K562 (cell line): ENCODE data around the gene MLH3. TPM values are rescaled to one million over a fixed set of nuclear protein-coding genes. Genes with fewer than 3 reads are reported as not detected.

Experiments used
- ATAC-seq: fragments of 200-7000 bp; cut with Tn5 transposase; 3 replicates; pipeline ENCODE4 v1.9.1; 2020; ENCODE audit warnings: moderate library complexity
- BruUV-seq: library from RNA; stranded (reverse); fragments of 400-500 nt; replicated peaks from 2 replicates; lab custom pipeline; 2021; lab: Mats Ljungman, UMichigan
- CTCF ChIA-PET: fragments of 300-600 bp; formaldehyde crosslinking; extraction: SDS; loops from one replicate; lab custom pipeline; 2021; ENCODE audit warnings: low intra/inter-chr PET ratio; lab: Yijun Ruan, JAX
- POLR2A ChIA-PET: fragments of 300-600, 350-650 bp; sonication (Branson Sonifier 250); formaldehyde crosslinking; extraction: SDS; loops from one replicate; lab custom pipeline; 2021; ENCODE audit warnings: antibody characterized with exemption, inconsistent platforms; lab: Yijun Ruan, JAX
- DNase-seq, 4 experiments: peaks; one replicate each; pipeline versions ENCODE4 v3.0.0 to v3.0.0-alpha.2; 2011 to 2018; ENCODE audit warnings: low spot score in 3 of 4, mixed read lengths in 3 of 4; ENCODE audit errors: extremely low read depth in 1 of 4
- FAIRE-seq: peaks from 2 replicates; lab custom pipeline; 2011; peaks lifted over from hg19 to GRCh38; lab: Jason Lieb, UNC
- H2AFZ ChIP-seq: 2 replicates; pipeline ENCODE4 v1.6.0; 2011; ENCODE audit warnings: low read depth, low read length, control low read depth, inconsistent platforms
- H3K27ac ChIP-seq: fragments of 200-600 bp; 3 replicates; pipeline ENCODE4 v1.8.0; 2011; ENCODE audit warnings: low read depth, mild to moderate bottlenecking, control low read depth, inconsistent platforms, low read length, moderate library complexity, mixed read lengths; ENCODE audit errors: extremely low read depth
- H3K27me3 ChIP-seq, 2 experiments: fragments of 300-600 bp in 1 of 2; 2 replicates in 1 of 2; 3 replicates in 1 of 2; pipeline versions ENCODE4 v1.6.0 to v1.8.0; 2011; ENCODE audit warnings: inconsistent platforms in 2 of 2, low read length in 2 of 2, mild to moderate bottlenecking in 1 of 2, mixed read lengths in 1 of 2, moderate library complexity in 1 of 2; ENCODE audit not compliant: control insufficient read depth in 2 of 2, insufficient read depth in 2 of 2
- H3K36me3 ChIP-seq: fragments of 300-600 bp; 3 replicates; pipeline ENCODE4 v1.8.0; 2011; ENCODE audit warnings: mild to moderate bottlenecking, low read length, inconsistent platforms; ENCODE audit not compliant: control insufficient read depth, insufficient read depth
- H3K4me1 ChIP-seq, 2 experiments: fragments of 200-600 bp in 1 of 2; replicated peaks in 1 of 2; 2 replicates in 1 of 2; 3 replicates in 1 of 2; pipeline versions ENCODE4 v1.5.1 to v1.8.0; 2011; ENCODE audit warnings: inconsistent platforms in 2 of 2, low read length in 2 of 2, mild to moderate bottlenecking in 1 of 2, mixed read lengths in 1 of 2, moderate library complexity in 1 of 2; ENCODE audit not compliant: control insufficient read depth in 2 of 2, insufficient read depth in 2 of 2
- H3K4me2 ChIP-seq: 2 replicates; pipeline ENCODE4 v1.6.1; 2011; ENCODE audit warnings: low read length, control low read depth, inconsistent platforms, mixed read lengths; ENCODE audit not compliant: insufficient read depth
- H3K4me3 ChIP-seq: fragments of 200-600 bp; sonication (generic), shearing (Covaris generic); 2 replicates; pipeline ENCODE4 v1.5.1; 2016; ENCODE audit warnings: control low read depth, inconsistent platforms
- H3K79me2 ChIP-seq: fragments of 200-600 bp; 3 replicates; pipeline ENCODE4 v1.8.0; 2011; ENCODE audit warnings: low read length, inconsistent platforms; ENCODE audit not compliant: control insufficient read depth, insufficient read depth
- H3K9ac ChIP-seq, 2 experiments: 2 replicates each; pipeline versions ENCODE4 v1.6.0 to v1.6.1; 2011; ENCODE audit warnings: low read depth in 2 of 2, low read length in 2 of 2, control low read depth in 1 of 2, inconsistent platforms in 1 of 2, mild to moderate bottlenecking in 1 of 2, mixed read lengths in 1 of 2; ENCODE audit not compliant: insufficient read depth in 1 of 2
- H3K9me1 ChIP-seq: one replicate; pipeline ENCODE4 v1.6.0; 2011; ENCODE audit warnings: inconsistent platforms, mild to moderate bottlenecking, low read length, moderate library complexity; ENCODE audit not compliant: control insufficient read depth, insufficient read depth
- H3K9me3 ChIP-seq: replicated peaks from 2 replicates; pipeline ENCODE4 v1.5.1; 2011; ENCODE audit warnings: low read depth, low read length, inconsistent platforms; ENCODE audit not compliant: control insufficient read depth, insufficient read depth
- H4K20me1 ChIP-seq: replicated peaks from 2 replicates; pipeline ENCODE4 v1.6.1; 2011; ENCODE audit warnings: low read length, inconsistent platforms, mixed read lengths; ENCODE audit not compliant: control insufficient read depth, insufficient read depth
- CREB3L1 ChIP-seq: fragments of 450-650 bp; IDR thresholded peaks from 2 replicates; pipeline ENCODE4 v1.6.1; 2014; ENCODE audit warnings: low read depth, mild to moderate bottlenecking, moderate library complexity, borderline replicate concordance
- ERF ChIP-seq: fragments of 450-650 bp; formaldehyde crosslinking; IDR thresholded peaks from 2 replicates; pipeline ENCODE4 v1.4.0; 2020; ENCODE audit warnings: mild to moderate bottlenecking, mixed read lengths
- ETV5 ChIP-seq: sonication (generic); formaldehyde crosslinking; IDR thresholded peaks from 2 replicates; pipeline ENCODE4 v1.4.0; 2020; ENCODE audit warnings: low read depth, mild to moderate bottlenecking, missing genetic modification reagents
- HLTF ChIP-seq: fragments of 450-650 bp; IDR thresholded peaks from 2 replicates; pipeline ENCODE4 v1.6.1; 2016
- HNRNPUL1 ChIP-seq: fragments of 200-400 bp; formaldehyde crosslinking; IDR thresholded peaks from 2 replicates; pipeline ENCODE4 v1.6.1; 2017; ENCODE audit warnings: low read length
- KLF16 ChIP-seq: IDR thresholded peaks from 2 replicates; pipeline ENCODE4 v1.6.1; 2016; ENCODE audit warnings: antibody characterized with exemption
- MEIS2 ChIP-seq: fragments of 450-650 bp; IDR thresholded peaks from 2 replicates; pipeline ENCODE4 v1.6.1; 2014; ENCODE audit warnings: mild to moderate bottlenecking; ENCODE audit not compliant: partially characterized antibody
- PKNOX1 ChIP-seq: fragments of 450-650 bp; IDR thresholded peaks from 2 replicates; pipeline ENCODE4 v1.6.1; 2016
- RBM17 ChIP-seq: fragments of 200-400 bp; formaldehyde crosslinking; IDR thresholded peaks from 2 replicates; pipeline ENCODE4 v1.6.1; 2017; ENCODE audit warnings: low read depth, mild to moderate bottlenecking, low read length, borderline replicate concordance
- SLC30A9 ChIP-seq: fragments of 250-450 bp; sonication (Bioruptor Pico); IDR thresholded peaks from 2 replicates; pipeline ENCODE4 v1.8.0; 2022; ENCODE audit warnings: mild to moderate bottlenecking, moderate library complexity
- TCFL5 ChIP-seq: fragments of 250-450 bp; sonication (Bioruptor Pico); conservative IDR thresholded peaks from 2 replicates; pipeline ENCODE4 v1.6.1; 2021; ENCODE audit warnings: mild to moderate bottlenecking, moderate library complexity, matching md5 sums
- UBTF ChIP-seq, 2 experiments: IDR thresholded peaks; 2 replicates each; pipeline ENCODE4 v1.6.1; 2012; ENCODE audit warnings: improper control_type of control experiment in 2 of 2, low read depth in 2 of 2, low read length in 2 of 2, borderline replicate concordance in 1 of 2
- ZNF3 ChIP-seq: fragments of 250-450 bp; sonication (Bioruptor Pico); IDR thresholded peaks from 2 replicates; pipeline ENCODE4 v1.5.0; 2021; ENCODE audit warnings: mild to moderate bottlenecking, moderate library complexity
- WGBS: fragments of 100-300 bp; shearing (Covaris generic); methylation state at CpG from one replicate; pipeline ENCODE4 v1.1.6; 2016; ENCODE audit warnings: low coverage, mixed read lengths; ENCODE audit not compliant: insufficient coverage; ENCODE audit errors: missing lambda C conversion rate; 5-methylcytosine and 5-hydroxymethylcytosine counted together
- in situ Hi-C: fragments of 300-500 bp; cut with MboI; formaldehyde crosslinking; loops from 4 replicates; pipeline ENCODE4 v1.15.0; 2018; ENCODE audit warnings: inconsistent platforms, mixed read lengths
- intact Hi-C: fragments of 100-400 bp; cut with micrococcal nuclease; formaldehyde crosslinking; loops from 2 replicates; pipeline ENCODE4 v1.14.2; 2022
- polyA plus RNA-seq, 8 experiments: library from polyadenylated mRNA; depleted of rRNA in 4 of 8; stranded (reverse) in 5 of 8; unstranded in 3 of 8; fragments of >200 nt; fragmentation: Nextera tagmentation in 2 of 8; fragmentation: Illumina TruSeq in 1 of 8; extraction: Ambion mirVana in 2 of 8; extraction: Trizol in 1 of 8; gene quantifications; 2 replicates each; pipeline versions ENCODE4 v1.2.1 to v1.2.3, GENCODE V29; 2011 to 2014; ENCODE audit warnings: inconsistent platforms in 1 of 8, missing spikeins in 1 of 8
- total RNA-seq, 7 experiments: library from RNA; depleted of rRNA in 6 of 7; stranded (reverse); fragments of >200 nt in 6 of 7; fragmentation: Illumina TruSeq in 2 of 7; extraction: Trizol in 2 of 7; gene quantifications; 2 replicates each; pipeline versions ENCODE4 v1.2.1 to v1.2.3, GENCODE V29; 2011 to 2021; ENCODE audit warnings: low replicate concordance in 1 of 7
- TF ChIP-seq, protein P1 (sequence below): sonication (generic); formaldehyde crosslinking; IDR thresholded peaks from 2 replicates; pipeline ENCODE4 v1.8.0; 2022; ENCODE audit warnings: mild to moderate bottlenecking, missing genetic modification reagents
- TF ChIP-seq, protein P2 (sequence below): fragments of 200-800 bp; sonication (Bioruptor generic); IDR thresholded peaks from 2 replicates; pipeline ENCODE4 v1.6.1; 2017; ENCODE audit warnings: missing genetic modification characterization, missing compliant biosample characterization

MLH3 gene
- total and polyA plus RNA-seq, 9 of the 15 experiments (the other 6 are each of a cell fraction or from before 2014, with no cell fraction given), result 5.9 to 15.3 (median 10.7) TPM

DNA sequence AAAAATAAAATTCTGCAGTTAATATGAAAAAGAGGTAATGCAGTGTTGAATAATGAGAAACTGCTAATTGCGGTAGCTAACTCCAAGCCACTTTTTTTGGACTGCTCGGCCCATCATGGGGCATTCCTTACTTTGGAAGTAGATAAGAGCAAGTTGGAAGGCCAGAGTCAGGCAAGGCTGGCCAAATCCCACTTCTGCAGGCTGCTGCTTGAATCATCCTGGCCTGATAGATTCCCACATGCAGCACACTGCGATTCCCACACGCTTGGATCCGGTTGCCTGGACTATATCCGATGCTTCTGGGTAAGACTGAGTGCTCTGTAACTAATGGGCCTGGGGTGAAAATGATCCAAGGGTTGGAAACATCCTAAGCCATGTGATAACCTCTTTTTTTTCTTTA, 38.0 kb downstream of the MLH3 start:
- ChIA-PET CTCF (no interaction called here), POLR2A (interaction anchor here (1.0 to 2.1 kb wide), 4 partner anchors 10 to 32 kb away, joined by 3 to 7 read pairs (median 4); no protein-coding TSS in a partner anchor)
- no TSS peak for BruUV-seq
- no peak for ATAC-seq
- 77% methylated on average over 6 of the region's 6 CpGs for WGBS
- Histone ChIP-seq H3K27me3 (no peaks in the 10 kb centered on the region), H3K4me3 (no peak overlapping the region), H2AFZ (no peak overlapping the region), H3K9me3 (no peaks in the 10 kb centered on the region), H3K4me2 (no peak overlapping the region), H3K27ac (no peak overlapping the region), H3K36me3 (peaks cover 74% of the 10 kb centered on the region; the same call in 2 of the 3 replicates), H4K20me1 (no peaks in the 10 kb centered on the region), H3K9me1 (no peaks in the 10 kb centered on the region), H3K4me1 (no peaks in the 10 kb centered on the region; a peak in 1 of 5 replicates), H3K79me2 (no peaks in the 10 kb centered on the region), H3K9ac (no peak overlapping the region)
- FAIRE-seq, result no peak
- in situ Hi-C loops, result no loop called here
- intact Hi-C loops, result no loop called here
- no peak for DNase-seq
- TF ChIP-seq, protein P1, sequence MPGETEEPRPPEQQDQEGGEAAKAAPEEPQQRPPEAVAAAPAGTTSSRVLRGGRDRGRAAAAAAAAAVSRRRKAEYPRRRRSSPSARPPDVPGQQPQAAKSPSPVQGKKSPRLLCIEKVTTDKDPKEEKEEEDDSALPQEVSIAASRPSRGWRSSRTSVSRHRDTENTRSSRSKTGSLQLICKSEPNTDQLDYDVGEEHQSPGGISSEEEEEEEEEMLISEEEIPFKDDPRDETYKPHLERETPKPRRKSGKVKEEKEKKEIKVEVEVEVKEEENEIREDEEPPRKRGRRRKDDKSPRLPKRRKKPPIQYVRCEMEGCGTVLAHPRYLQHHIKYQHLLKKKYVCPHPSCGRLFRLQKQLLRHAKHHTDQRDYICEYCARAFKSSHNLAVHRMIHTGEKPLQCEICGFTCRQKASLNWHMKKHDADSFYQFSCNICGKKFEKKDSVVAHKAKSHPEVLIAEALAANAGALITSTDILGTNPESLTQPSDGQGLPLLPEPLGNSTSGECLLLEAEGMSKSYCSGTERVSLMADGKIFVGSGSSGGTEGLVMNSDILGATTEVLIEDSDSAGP (CRISPR knock-in tag), result no peak
- TF ChIP-seq ZNF3, result no peak
- TF ChIP-seq UBTF (IDR thresholded peaks at IDR 0.05; ENCODE audit: borderline replicate concordance in 1 of 2, low read depth in 2 of 2, low read length in 2 of 2), result no peak
- TF ChIP-seq, protein P2, sequence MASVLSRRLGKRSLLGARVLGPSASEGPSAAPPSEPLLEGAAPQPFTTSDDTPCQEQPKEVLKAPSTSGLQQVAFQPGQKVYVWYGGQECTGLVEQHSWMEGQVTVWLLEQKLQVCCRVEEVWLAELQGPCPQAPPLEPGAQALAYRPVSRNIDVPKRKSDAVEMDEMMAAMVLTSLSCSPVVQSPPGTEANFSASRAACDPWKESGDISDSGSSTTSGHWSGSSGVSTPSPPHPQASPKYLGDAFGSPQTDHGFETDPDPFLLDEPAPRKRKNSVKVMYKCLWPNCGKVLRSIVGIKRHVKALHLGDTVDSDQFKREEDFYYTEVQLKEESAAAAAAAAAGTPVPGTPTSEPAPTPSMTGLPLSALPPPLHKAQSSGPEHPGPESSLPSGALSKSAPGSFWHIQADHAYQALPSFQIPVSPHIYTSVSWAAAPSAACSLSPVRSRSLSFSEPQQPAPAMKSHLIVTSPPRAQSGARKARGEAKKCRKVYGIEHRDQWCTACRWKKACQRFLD, result no peak
- TF ChIP-seq SLC30A9 (CRISPR knock-in tag), result no peak
- no peak for TF ChIP-seq RBM17
- no peak for TF ChIP-seq CREB3L1
- no peak for TF ChIP-seq KLF16
- no peak for TF ChIP-seq MEIS2
- no peak for TF ChIP-seq HLTF
- no peak for TF ChIP-seq ETV5
- no peak for TF ChIP-seq HNRNPUL1
- no peak for TF ChIP-seq TCFL5 (CRISPR knock-in tag)
- no peak for TF ChIP-seq ERF (CRISPR knock-in tag)
- no peak for TF ChIP-seq PKNOX1
